HG02870 (cell line): ENCODE data around the gene TFDP1.
"Not testable (repeated sequence)": the region's sequence is repeated elsewhere in the genome, so short reads cannot be mapped to it uniquely, and the experiment has no call there.

ENCODE experiments used
- ATAC-seq: cut with Tn5 transposase; IDR thresholded peaks from one replicate; pipeline ENCODE4 v1.9.1; 2021; ENCODE audit warnings: mild to moderate bottlenecking, moderate library complexity; ENCODE audit not compliant: unreplicated experiment

The TFDP1 gene

DNA sequence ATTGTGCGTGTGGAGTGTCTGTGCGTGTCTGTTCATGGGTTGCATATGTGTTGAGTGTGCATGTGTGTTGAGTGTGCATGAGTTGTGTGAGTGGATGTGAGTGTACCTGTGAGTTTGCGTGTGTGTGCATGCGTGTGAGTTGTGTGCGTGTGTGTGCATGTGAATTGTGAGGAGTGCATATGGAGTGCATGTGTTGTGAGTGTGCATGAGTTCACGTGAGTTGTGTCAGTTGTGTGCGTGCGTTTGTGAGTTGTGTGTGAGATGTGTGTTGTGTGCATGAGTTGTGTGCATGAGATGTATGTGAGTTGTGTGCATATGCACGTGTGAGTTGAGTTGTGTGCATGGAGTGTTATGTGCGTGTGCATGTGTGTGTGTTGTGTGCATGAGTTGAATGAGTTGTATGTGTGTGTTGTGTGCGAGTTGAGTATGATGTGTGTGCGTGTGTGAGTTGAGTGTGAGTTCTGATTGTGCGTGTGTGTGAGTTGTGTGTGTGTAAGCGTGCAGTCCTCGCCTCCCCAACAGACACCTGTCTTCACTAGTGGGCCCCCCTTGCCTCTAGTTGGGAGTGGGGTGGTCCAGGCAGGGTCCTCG is 29.3 kb downstream of the TFDP1 start:
- no peak for ATAC-seq

DNA sequence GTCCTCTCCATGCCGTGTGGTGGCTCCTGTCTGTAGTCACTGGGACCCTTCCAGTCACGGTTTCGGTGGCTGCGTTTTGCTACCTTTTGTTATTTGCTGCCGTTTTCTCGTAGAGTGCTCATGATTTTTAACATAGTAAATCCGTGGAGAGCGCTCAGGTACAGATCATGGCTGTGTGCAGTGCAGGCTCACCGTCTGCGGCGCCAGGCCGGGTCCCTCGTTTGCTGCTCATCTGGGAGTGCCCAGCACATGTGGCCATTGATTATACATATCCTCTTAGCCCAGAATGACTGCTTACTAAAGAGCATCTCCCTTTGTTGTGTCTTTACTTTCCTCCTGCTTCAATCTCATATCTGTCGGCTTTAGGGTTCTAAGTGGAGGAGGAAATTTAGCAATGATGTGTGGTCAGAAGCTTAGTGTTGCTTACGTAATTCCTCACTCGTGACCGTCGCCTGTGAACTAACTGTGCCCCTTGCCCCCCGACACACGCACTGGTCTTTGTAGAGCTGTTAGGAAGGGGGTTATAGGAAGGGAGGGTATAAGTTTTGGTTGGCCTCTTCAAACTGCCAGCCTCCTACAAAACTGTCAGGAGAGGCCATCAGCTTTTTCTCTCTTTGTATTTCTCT is 31.8 kb downstream of the TFDP1 start:
- ATAC-seq, result no peak

DNA sequence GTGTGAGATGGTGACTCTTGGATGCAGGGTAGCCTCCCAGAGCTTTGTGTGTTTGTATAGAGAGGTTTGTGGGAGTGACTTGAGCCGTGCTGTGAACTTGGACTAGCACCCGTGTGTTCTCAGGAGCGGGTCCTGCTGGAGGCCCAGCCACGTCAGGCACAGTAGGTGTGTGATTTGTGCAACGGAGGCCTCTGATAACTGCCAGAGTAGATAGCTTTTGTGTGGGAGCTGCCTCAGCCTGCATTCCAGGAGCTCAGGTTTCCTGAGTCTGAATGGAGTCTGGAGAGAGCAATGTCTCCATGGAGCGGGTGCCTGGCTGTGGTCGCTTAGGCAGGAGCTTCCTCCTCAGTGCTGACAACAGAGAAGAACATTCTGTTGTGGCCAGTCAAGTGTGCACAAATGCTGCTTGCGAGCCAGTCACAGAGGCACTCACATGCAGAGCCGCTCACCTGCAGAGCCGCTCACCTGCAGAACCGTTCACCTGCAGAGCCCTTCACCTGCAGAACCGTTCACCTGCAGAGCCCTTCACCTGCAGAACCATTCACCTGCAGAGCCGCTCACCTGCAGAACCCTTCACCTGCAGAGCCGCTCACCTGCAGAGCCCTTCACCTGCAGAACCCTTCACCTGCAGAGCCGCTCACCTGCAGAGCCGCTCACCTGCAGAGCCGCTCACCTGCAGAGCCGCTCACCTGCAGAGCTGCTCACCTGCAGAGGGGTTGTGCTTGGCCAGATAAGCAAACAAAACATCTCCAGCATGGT is 32.6 kb downstream of the TFDP1 start:
- no peak for ATAC-seq

DNA sequence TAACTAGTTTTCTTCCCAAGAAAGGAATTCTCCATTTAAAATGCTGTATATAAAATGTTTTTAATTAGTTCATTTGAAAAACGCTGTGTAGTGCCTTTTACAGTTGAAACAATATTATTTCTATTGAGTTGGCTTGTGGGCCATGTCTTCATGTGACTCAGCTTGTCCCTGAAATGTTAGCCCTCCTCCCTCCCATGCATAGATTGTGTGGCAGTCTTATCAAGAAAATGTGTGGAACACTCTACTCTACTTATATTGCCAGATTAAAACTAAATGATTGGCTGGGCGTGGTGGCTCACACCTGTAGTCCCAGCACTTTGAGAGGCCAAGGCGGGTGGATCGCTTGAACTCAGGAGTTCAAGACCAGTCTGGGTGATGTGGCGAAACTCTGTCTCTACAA is 33.4 kb downstream of the TFDP1 start:
- no peak for ATAC-seq

DNA sequence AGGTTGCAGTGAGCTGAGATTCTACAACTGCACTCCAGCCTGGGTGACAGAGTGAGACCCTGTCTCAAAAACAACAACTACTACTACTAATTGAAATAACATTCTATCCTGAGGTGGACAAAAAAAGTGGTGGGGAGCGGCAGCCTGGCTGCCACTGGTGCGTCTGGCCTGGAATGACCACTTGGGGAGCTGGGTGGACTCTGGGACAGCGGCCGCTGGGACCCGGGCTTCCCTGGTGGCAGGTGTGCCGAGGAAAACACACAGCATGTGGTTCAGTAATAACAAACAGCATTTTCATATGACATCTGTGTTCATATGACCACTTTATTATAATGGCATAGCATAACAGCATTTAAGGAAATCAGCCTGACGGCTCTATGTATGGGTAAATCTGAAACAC is 33.9 kb downstream of the TFDP1 start:
- ATAC-seq, result no peak

DNA sequence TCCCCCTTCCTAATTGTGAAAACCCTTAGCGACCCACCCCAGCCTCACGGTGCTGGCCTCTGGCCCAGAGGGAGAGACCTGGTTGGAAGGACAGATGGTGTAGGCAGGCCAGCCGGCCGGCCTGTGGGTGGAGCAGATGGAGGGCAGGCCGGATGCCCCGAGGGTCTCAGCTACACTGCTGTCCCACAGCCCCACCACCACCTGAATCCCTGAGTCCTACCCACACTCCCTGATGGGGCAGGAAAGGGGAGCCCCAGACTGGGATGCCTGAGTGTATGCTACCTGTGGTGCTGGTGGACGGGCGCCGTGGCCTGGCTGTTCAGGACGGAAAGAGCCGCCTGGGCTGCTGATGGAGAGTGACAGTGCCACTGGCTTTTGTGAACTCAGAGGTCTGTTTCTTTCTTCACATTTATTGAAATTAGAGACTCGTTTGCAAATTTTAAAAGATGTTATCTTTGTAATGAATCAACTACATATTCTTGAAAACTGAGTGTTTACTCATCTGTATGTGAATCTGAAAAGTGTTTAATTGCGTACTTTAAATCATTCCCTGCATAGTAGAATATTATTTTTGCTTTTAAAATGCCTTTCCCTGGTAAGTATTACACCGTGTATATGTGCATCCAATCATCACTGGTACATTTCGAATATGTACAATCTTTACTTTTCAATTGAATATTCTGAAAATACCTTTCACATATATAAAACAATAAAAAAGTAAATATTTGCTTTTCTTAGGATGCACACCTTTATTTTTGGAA is 35.7 kb downstream of the TFDP1 start:
- no peak for ATAC-seq

DNA sequence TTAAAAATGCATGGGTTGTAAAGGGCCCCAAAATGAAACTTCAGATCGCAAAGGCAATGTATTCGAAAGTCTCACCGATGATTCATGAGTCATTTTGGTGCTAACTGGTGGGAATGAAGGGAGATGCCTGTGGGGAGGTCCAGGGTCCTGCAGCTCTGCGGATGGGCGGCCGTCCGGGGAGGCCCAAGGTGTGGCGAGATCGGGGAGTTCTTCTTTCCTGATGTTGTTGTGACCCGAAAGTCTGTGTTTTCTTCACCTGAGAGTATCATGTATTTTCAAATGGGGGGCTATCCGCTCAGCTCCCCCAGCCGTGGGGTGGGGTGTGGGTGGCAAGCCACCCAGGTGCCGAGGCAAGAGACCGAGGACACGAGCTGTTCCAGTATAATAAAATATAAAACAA is 36.5 kb downstream of the TFDP1 start:
- ATAC-seq, result no peak

DNA sequence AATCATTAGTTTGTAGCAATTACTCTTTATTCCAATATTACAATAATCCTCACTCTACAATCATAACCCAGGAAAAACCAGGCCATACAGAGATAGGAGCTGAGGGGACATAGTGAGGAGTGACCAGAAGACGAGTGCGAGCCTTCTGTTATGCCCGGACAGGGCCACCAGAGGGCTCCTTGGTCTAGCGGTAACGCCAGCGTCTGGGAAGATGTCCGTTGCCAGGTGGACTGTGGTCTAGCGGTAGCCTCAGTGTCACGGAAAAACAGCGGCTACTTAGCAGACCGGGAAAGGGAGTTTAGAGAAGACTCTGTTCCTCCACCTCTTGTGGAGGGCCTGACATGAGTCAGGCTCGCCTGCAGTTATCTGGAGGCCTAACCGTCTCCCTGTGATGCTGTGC is 36.9 kb downstream of the TFDP1 start:
- not testable (repeated sequence) for ATAC-seq

DNA sequence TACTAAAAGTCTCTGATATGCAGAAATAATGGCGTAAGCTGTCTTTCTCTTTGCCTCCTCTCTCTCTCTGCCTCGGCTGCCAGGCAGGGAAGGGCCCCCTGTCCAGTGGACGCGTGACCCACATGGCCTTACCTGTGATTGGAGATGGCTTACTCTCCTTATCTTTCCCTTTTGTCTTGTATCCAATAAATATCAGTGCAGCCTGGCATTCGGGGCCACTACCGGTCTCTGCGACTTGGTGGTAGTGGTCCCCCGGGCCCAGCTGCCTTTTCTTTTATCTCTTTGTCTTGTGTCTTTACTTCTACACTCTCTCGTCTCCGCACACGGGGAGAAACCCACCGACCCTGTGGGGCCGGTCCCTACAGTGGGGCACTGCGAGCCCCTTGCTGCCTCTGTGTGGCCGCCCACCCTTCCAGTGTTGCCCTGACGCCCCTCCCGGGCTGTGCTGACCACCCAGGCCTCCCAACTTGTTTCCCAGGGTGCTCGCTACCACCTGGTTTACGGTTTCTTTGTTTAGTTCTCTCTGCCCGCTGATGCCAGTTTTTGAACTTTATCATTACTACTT is 37.5 kb downstream of the TFDP1 start:
- not testable (repeated sequence) for ATAC-seq

DNA sequence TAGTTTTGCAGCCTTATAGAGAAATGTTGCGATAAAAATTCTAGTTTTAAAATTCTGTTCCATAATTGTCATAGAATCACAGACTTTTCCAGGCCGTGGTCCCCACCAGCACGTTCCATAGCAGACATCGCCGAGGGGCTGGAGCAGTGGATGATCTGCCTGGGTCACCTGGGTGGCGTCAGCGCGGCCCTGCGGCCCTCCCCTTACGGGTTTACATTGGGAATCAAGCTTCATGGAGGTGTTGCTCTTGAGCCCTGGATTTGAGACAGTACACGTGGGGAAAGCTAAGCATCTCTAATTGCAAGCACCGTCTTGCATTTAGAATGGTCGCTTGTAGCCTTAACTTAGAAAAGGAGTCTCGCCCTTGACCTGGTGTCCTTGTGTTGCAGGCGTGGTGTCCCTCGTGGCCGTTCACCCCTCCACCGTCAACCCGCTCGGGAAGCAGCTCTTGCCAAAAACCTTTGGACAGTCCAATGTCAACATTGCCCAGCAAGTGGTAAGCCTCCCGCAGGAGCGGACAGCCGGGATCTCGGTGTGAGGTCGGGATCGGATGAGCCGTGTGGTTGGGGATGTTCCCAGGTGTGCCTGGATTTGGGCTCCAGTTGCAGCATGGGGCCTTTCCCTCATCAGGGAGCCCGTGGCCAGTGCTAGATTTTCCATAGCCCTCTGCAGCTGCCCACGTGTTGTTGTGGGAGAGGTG is 38.4 kb downstream of the TFDP1 start:
- no peak for ATAC-seq

DNA sequence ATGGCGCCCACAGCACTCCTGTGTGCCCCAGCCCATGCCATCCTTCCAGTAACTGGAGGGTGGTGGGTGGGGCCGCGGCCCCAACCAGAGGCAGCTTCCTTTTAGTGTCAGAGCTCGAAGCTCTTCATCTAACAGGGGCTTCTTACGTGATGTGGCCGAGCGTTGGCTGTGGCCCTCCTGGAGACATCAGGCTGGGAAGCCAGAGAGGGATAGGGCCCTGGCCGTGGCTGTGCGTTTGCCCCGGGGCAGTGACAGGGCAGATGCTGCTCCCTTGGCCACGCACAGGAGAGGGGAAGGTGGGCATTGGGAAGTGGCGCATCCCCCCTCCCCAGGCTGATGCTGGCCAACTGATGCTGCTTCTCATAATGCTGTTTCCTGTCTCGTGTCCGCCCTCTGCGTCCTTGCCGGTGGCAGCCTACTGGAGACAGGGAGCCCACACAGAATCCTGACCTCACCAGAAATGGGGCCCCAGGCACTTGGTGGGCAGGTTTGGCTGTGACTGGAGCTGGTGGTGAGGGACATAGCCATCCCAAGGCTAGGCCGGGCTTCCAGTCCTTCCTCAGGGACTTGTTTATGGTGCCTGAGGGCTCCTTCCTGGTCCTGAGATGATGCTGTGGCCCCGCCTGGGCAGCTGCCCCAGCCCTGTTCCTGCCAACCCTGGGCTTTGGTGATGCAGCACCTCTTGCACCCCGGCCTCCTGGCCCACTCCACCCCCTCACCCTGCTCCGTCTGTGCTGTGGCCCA is 39.1 kb downstream of the TFDP1 start:
- ATAC-seq, result no peak

DNA sequence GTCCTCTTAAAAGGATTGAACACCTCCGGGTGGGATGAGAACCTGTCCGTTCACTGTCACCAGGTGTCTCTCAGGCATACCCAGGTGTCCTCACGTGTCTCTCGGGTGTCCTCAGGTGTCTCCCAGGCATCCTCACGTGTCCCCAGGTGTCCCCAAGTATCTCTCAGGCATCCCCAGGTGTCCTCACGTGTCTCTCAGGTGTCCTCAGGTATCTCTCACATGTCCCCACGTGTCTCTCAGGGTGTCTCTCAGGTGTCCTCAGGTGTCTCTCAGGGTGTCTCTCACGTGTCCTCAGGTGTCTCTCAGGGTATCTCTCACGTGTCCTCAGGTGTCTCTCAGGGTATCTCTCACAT is 39.7 kb downstream of the TFDP1 start:
- ATAC-seq, result no peak

DNA sequence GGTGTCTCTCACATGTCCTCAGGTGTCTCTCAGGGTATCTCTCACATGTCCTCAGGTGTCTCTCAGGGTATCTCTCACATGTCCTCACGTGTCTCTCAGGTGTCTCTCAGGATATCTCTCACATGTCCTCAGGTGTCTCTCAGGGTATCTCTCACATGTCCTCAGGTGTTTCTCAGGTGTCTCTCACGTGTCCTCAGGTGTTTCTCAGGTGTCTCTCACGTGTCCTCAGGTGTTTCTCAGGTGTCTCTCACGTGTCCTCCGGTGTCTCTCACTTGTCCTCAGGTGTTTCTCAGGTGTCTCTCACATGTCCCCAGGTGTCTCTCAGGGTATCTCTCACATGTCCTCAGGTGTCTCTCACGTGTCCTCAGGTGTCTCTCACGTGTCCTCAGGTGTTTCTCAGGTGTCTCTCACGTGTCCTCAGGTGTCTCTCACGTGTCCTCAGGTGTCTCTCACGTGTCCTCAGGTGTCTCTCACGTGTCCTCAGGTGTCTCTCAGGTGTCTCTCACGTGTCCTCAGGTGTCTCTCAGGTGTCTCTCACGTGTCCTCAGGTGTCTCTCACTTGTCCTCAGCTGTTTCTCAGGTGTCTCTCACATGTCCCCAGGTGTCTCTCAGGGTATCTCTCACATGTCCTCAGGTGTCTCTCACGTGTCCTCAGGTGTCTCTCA is 40.2 kb downstream of the TFDP1 start:
- not testable (repeated sequence) for ATAC-seq

DNA sequence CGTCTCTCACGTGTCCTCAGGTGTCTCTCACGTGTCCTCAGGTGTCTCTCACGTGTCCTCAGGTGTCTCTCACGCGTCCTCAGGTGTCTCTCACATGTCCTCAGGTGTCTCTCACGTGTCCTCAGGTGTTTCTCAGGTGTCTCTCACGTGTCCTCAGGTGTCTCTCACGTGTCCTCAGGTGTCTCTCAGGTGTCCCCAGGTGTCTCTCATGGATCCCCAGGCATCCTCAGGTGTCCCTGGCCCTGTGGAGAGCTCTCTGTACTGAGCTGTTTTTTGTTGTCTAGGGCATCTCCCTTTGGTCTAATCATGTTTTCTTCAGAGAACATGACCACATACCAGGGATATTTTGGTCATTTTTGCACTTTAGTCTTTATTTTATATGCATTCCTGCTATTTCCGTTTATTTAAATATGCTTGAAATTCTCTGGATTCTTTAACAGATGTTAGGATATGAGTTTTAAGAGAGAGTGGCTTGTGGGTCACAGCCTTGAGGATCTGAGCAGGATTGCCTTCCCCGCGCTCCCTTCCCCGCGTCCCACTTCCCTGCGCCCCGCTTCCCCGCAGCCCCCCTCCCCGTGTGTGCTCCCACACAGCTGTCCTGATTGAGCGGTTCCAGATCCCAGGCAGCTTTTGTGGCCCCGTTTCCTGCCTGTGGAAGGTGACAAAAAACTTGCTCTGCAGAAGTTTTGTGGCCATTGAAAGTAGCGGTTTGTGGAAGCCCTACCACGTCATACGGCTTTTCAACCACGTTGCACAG is 41.6 kb downstream of the TFDP1 start:
- no peak for ATAC-seq

DNA sequence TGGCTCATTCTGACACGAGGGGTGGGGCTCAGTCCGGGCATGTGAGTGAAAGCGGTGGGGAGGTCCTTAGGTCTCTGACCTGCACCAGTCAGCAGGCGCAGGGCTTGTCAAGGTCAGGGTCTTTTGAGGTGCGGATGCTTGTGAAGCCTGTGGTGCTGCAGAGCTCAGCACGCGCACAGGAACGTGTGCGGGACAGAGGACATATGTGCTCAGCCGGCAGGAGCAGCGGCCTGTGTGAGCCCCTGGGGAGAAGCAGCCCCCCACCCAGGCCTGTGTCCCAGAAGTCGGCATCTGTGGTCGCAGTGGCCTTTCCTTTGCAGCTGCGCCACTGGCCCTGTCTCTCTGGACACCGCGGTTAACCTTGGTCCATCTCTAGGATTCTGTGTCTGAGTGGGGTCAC is 42.6 kb downstream of the TFDP1 start:
- ATAC-seq, result no peak

DNA sequence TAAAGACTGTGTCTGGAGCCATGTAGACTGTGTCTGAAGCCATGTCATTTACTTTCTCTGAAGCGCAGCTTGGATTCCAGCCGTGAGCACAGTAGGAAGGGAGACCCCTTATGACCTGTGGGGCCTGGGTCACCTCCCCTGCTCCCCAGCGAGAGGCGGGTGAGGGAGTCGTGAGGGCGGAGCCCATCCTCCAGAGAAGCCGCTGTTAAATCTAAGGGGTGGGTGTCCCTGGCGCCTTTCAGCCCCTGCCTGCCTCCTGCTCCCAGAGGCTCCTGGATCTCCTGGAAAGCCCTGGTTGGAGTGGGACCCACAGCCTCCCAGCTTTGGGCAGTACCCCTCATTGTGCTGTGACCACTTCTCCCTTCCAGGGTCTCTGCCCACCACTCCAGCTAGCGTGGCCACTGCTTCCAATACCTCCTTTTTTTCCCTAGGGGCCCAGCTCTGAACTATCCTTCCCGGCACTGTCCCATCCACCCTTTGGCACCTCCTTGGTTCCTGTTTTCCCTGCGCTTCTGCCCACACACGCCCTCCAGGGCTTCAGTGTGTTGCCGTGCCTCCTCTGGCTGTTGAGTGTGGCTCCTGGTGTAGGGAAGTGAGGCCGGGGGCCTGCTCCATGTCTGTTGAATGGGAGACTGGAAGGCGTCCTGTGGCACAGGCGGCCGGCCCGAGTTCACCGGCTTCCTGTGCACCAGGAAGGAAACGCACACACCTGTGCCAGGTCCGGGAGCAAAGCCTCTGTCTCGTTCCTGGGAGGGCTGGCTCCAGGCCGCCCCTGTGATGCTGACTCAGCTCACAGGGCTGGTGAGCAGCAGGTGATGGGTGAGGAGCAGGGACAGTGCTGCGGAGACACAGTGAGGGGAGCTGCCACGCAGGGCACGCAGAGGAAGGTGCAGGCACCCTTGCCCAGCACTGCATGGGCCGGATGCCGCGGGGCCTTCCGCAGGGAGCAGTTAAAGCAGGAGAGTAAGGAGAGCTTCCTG is 44.0 kb downstream of the TFDP1 start:
- no peak for ATAC-seq

DNA sequence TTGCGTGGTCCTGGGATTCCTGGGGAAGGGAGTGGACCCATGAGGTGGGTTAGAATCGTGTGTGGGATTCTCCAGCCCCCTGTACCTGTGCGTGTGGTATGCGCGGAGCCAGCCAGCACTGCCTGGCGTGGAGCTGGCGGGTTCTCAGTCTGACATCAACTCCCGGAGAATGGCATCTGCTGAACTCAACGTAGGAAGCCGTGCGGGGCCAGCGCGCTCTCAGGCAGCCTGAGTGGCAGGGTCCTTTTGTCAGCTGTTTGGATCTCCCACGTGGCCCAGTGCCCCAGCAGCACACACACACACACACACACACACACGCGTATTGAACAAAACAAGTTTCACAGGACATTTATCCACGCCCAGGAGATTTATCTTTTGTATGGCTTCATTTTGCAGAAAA is 45.3 kb downstream of the TFDP1 start:
- no peak for ATAC-seq

DNA sequence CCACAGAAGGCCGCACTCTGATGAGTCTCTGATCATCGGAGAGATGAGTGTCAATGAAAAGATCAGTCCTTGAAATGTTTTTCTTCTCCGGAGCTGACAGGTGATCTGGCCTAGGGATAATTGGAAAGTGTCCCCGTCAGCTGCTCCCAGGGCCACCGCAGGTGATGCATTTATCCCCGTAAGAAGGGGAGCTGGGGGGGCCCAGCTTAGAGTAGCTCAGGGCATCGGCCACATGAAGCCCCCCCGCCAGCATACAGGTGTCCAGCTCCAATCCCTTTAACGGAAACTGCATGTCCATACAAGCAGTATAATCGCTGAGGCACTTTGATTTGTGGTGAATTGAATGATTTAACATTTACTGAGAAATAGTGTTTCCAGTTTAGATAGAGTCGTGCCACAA is 45.7 kb downstream of the TFDP1 start:
- ATAC-seq, result no peak
